Prostate gland (tissue), 2 donors: ENCODE measurements around the gene FBXL7. TPM values are rescaled to one million over a fixed set of nuclear protein-coding genes. Genes with fewer than 3 reads are reported as not detected.

Experiments used
- DNase-seq: peaks from one replicate; pipeline ENCODE4 v3.0.0-alpha.2; 2019; ENCODE audit warnings: low spot score
- H3K27ac ChIP-seq, 2 donors: fragments of 200-600 bp; sonication (generic); 2 replicates each; pipeline ENCODE4 v1.5.1; 2017 to 2019
- H3K27me3 ChIP-seq: fragments of 200-600 bp; sonication (generic); replicated peaks from 2 replicates; pipeline ENCODE4 v1.5.1; 2019; ENCODE audit not compliant: insufficient read depth
- H3K36me3 ChIP-seq, 2 donors: fragments of 200-600 bp; sonication (generic); 1 replicate in 1 of 2; 2 replicates in 1 of 2; pipeline versions ENCODE4 v1.5.1 to v1.8.1; 2017 to 2019
- H3K4me1 ChIP-seq: fragments of 200-600 bp; sonication (generic); replicated peaks from 2 replicates; pipeline ENCODE4 v1.5.1; 2019
- H3K4me3 ChIP-seq, 2 donors: fragments of 200-600 bp; sonication (generic); 2 replicates each; pipeline ENCODE4 v1.5.1; 2017 to 2019
- H3K9me3 ChIP-seq: fragments of 200-600 bp; sonication (generic); 2 replicates; pipeline ENCODE4 v1.5.1; 2017
- POLR2A ChIP-seq: fragments of 450-650 bp; IDR thresholded peaks from one replicate; pipeline ENCODE4 v1.6.1; 2016; ENCODE audit warnings: antibody characterized with exemption, mild to moderate bottlenecking
- POLR2AphosphoS5 ChIP-seq: sonication (generic); formaldehyde crosslinking; IDR thresholded peaks from one replicate; pipeline ENCODE4 v1.6.1; 2017; ENCODE audit warnings: antibody characterized with exemption
- WGBS: methylation state at CpG from one replicate; pipeline ENCODE4 v1.1.5; 2018; 5-methylcytosine and 5-hydroxymethylcytosine counted together
- intact Hi-C: fragments of 100-400 bp; cut with DNase I; formaldehyde crosslinking; loops from one replicate; pipeline ENCODE4 v1.14.2; 2022
- total RNA-seq, 2 donors: library from RNA; depleted of rRNA; stranded (reverse); fragments of >200 nt; gene quantifications; one replicate each; pipeline ENCODE4 v1.1.0, GENCODE V29; 2016
- TF ChIP-seq, protein P1 (sequence below), 4 experiments: fragments of 200-600 bp in 2 of 4; fragments of 450-650 bp in 2 of 4; sonication (generic) in 2 of 4; IDR thresholded peaks; 1 replicate in 3 of 4; 2 replicates in 1 of 4; pipeline ENCODE4 v1.5.1; 2016 to 2019; ENCODE audit warnings: antibody characterized with exemption in 4 of 4, mild to moderate bottlenecking in 2 of 4, moderate library complexity in 2 of 4

The FBXL7 gene
- total RNA-seq, 2 donors from 2014 or later, result 21.2 to 24.2 TPM

DNA sequence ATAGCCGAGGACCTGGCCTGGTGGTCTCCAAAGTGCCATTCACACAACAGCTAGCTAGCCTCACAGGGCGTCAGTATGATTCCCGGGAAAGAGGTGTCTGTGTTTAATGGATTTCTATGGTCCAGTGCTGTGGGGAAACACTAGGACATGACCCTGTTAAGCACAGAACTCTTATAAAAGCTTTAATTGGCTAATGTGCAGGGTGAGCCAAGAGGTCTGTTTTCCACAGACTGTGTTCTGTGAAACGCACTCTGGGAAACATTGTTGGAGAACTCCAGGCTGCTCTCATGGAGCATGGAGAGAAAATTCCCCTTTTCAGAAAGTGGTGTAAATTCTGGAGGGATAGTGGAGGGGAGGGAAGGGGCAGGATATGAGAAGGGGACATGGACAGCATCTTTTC is 331.4 kb downstream of the FBXL7 start:
- TF ChIP-seq POLR2A (no peak), POLR2AphosphoS5 (no peak)
- TF ChIP-seq, protein P1, sequence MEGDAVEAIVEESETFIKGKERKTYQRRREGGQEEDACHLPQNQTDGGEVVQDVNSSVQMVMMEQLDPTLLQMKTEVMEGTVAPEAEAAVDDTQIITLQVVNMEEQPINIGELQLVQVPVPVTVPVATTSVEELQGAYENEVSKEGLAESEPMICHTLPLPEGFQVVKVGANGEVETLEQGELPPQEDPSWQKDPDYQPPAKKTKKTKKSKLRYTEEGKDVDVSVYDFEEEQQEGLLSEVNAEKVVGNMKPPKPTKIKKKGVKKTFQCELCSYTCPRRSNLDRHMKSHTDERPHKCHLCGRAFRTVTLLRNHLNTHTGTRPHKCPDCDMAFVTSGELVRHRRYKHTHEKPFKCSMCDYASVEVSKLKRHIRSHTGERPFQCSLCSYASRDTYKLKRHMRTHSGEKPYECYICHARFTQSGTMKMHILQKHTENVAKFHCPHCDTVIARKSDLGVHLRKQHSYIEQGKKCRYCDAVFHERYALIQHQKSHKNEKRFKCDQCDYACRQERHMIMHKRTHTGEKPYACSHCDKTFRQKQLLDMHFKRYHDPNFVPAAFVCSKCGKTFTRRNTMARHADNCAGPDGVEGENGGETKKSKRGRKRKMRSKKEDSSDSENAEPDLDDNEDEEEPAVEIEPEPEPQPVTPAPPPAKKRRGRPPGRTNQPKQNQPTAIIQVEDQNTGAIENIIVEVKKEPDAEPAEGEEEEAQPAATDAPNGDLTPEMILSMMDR (IDR thresholded peaks at IDR 0.05), result no peak
- no peaks in the 10 kb centered on the region for H3K27me3 ChIP-seq
- no peak overlapping the region for H3K27ac ChIP-seq
- DNase-seq, result no peak
- H3K9me3 ChIP-seq, result no peaks in the 10 kb centered on the region
- 48% methylated on average over 4 of the region's 4 CpGs for WGBS
- H3K4me3 ChIP-seq, result no peak overlapping the region
- H3K4me1 ChIP-seq, result peaks cover 4% of the 10 kb centered on the region
- no peaks in the 10 kb centered on the region for H3K36me3 ChIP-seq
- intact Hi-C loops, result no loop called here

GRCh38 chr5:15833365-15833764 is 333.4 kb downstream of the FBXL7 start:
- Histone ChIP-seq H3K9me3 (no peaks in the 10 kb centered on the region), H3K36me3 (no peaks in the 10 kb centered on the region), H3K27me3 (no peaks in the 10 kb centered on the region), H3K4me1 (peaks cover 4% of the 10 kb centered on the region), H3K27ac (no peak overlapping the region), H3K4me3 (no peak overlapping the region)
- peak; percentile 51 for TF ChIP-seq POLR2AphosphoS5
- TF ChIP-seq, protein P1 (IDR thresholded peaks at IDR 0.05), result no peak
- intact Hi-C loops, result no loop called here
- no peak for DNase-seq
- 47% methylated on average over 4 of the region's 4 CpGs for WGBS

DNA sequence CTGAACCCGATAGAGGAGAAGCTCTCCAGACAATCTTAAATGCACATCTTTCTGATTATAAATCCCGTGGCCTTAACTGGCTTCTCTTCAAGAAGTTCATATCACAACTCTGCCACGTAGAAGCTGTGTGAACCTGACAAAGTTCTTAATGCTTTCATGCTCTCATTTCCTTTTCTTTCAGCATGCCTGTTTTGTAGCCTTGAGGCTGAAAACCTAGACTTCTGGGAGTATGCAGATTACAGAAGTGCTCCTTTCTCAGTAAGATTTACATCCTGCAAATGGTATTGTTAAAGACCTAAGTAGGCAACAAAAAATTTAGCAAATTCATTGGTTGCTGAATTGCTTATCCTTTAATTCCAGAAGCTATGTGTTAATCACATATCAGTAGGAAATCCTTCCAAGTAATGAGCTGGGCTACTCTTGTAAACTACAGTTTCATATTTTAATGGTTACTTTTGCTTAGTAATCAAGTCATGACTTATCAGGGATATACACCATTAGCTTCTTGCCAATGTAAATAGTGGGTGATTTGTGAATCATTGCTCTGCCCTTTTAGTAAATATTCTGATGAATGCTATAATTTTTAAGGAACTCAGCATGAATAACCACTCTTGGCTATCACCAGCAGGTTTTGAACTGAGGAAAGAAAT is 334.7 kb downstream of the FBXL7 start:
- Histone ChIP-seq H3K9me3 (no peaks in the 10 kb centered on the region), H3K27ac (no peak overlapping the region), H3K36me3 (no peaks in the 10 kb centered on the region), H3K4me3 (no peak overlapping the region), H3K4me1 (peaks cover 4% of the 10 kb centered on the region), H3K27me3 (no peaks in the 10 kb centered on the region)
- intact Hi-C loops, result no loop called here
- DNase-seq, result no peak
- WGBS, result 36% methylated on average over 3 of the region's 3 CpGs
- TF ChIP-seq POLR2AphosphoS5 (peak; percentile 64), POLR2A (no peak)

- Histone ChIP-seq H3K36me3 (no peaks in the 10 kb centered on the region), H3K9me3 (no peaks in the 10 kb centered on the region), H3K4me3 (no peak overlapping the region), H3K4me1 (peaks cover 4% of the 10 kb centered on the region), H3K27ac (no peak overlapping the region), H3K27me3 (no peaks in the 10 kb centered on the region)
- TF ChIP-seq, protein P1 (IDR thresholded peaks at IDR 0.05), result no peak
- TF ChIP-seq POLR2A (no peak), POLR2AphosphoS5 (no peak)
- intact Hi-C loops, result no loop called here
- no peak for DNase-seq
- WGBS, result 97% methylated on average over 2 of the region's 2 CpGs
Measured at GRCh38 chr5:15835514-15835913, 335.5 kb downstream of the FBXL7 start.

DNA sequence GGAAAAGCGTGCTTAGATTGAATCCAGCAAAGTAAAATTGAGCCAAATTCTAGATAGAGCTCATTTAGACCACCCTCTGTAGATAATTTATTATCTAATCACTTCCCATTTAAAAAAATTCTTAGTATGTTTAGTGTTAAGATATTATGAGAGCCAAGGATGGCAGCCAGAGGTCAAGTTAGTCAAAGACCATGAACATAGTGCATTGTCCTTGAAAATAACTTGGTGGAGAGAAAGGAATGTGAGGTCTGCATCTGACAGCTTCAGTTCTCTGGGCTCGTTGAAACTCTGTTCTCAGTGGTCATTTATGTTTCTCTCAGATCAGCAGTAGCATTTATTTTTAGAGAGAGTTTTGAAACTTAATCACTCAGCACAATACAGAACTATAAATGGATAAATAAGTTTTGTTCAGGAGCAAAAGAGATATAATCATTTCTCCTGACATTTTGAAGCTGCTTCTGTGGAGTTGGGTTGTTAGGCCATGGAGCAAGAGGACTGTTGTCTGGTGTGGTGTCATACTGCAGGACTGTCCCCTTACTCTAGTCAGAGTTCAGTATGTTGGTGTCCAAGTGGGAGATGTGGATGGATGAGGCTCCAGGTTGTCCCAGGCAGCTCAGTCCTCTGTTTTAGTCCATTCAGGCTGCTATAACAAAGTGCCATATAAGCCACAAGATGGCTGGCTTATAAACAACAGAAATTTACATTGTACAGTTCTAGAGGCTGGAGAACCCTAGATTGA is 337.7 kb downstream of the FBXL7 start:
- intact Hi-C loops, result no loop called here
- Histone ChIP-seq H3K4me3 (no peak overlapping the region), H3K36me3 (no peaks in the 10 kb centered on the region), H3K27me3 (no peaks in the 10 kb centered on the region), H3K4me1 (no peaks in the 10 kb centered on the region), H3K27ac (no peak overlapping the region), H3K9me3 (no peaks in the 10 kb centered on the region)
- WGBS, result 52% methylated on average over 2 of the region's 2 CpGs
- no peak for TF ChIP-seq POLR2AphosphoS5
- DNase-seq, result no peak

GRCh38 chr5:15844253-15844652 is 344.3 kb downstream of the FBXL7 start:
- no peak overlapping the region for H3K4me3 ChIP-seq
- no peak for DNase-seq
- H3K4me1 ChIP-seq, result no peaks in the 10 kb centered on the region
- intact Hi-C loops, result no loop called here
- H3K27me3 ChIP-seq, result no peaks in the 10 kb centered on the region
- TF ChIP-seq POLR2AphosphoS5, result no peak
- TF ChIP-seq, protein P1 (IDR thresholded peaks at IDR 0.05), result no peak
- no peak for TF ChIP-seq POLR2A
- H3K27ac ChIP-seq, result no peak overlapping the region
- H3K9me3 ChIP-seq, result no peaks in the 10 kb centered on the region
- WGBS, result 69% methylated on average over 4 of the region's 4 CpGs
- H3K36me3 ChIP-seq, result no peaks in the 10 kb centered on the region
